WERI-Rb-1 (cell line): Measurements from ENCODE around the gene PDCD6IP.

Source experiments
- DNase-seq: peaks from one replicate; pipeline ENCODE4 v3.0.0-alpha.2; 2020
- H3K27ac ChIP-seq: fragments of 250-450 bp; sonication (Bioruptor Pico); 2 replicates; pipeline ENCODE4 v1.5.1; 2020; ENCODE audit warnings: mild to moderate bottlenecking, moderate library complexity
- H3K27me3 ChIP-seq: fragments of 250-450 bp; sonication (Bioruptor Pico); 2 replicates; pipeline ENCODE4 v1.5.1; 2021; ENCODE audit warnings: mild to moderate bottlenecking, low read depth, moderate library complexity; ENCODE audit not compliant: insufficient read depth, severe bottlenecking
- H3K36me3 ChIP-seq: fragments of 250-450 bp; sonication (Bioruptor Pico); 2 replicates; pipeline ENCODE4 v1.5.1; 2020; ENCODE audit warnings: mild to moderate bottlenecking, moderate library complexity
- H3K4me3 ChIP-seq: 2 replicates; pipeline ENCODE4 v1.5.1; 2011; ENCODE audit warnings: low read depth, mild to moderate bottlenecking, control low read depth, low read length
- H3K9me3 ChIP-seq: fragments of 250-450 bp; sonication (Bioruptor Pico); 2 replicates; pipeline ENCODE4 v1.5.1; 2021; ENCODE audit warnings: mild to moderate bottlenecking, moderate library complexity; ENCODE audit not compliant: severe bottlenecking
- CTCF ChIP-seq: IDR thresholded peaks from 2 replicates; pipeline ENCODE4 v1.5.1; 2011; ENCODE audit warnings: low read depth, mild to moderate bottlenecking, control low read depth, inconsistent platforms, low read length

PDCD6IP gene

GRCh38 chr3:33879540-33879939, 81.1 kb downstream of the PDCD6IP start:
- no peak for TF ChIP-seq CTCF
- Histone ChIP-seq H3K36me3 (no peaks in the 10 kb centered on the region), H3K4me3 (no peak overlapping the region), H3K27ac (no peak overlapping the region), H3K27me3 (no peaks in the 10 kb centered on the region), H3K9me3 (no peaks in the 10 kb centered on the region)
- no peak for DNase-seq

- DNase-seq = no peak
- Histone ChIP-seq H3K36me3 (no peaks in the 10 kb centered on the region), H3K27me3 (no peaks in the 10 kb centered on the region), H3K4me3 (no peak overlapping the region), H3K27ac (no peak overlapping the region), H3K9me3 (no peaks in the 10 kb centered on the region)
- TF ChIP-seq CTCF = no peak
These were observed 83.0 kb downstream of the PDCD6IP start for GRCh38 chr3:33881156-33882064.

GRCh38 chr3:33882296-33882695, 83.9 kb downstream of the PDCD6IP start:
- H3K9me3 ChIP-seq = no peaks in the 10 kb centered on the region
- H3K36me3 ChIP-seq = no peaks in the 10 kb centered on the region
- DNase-seq = no peak
- H3K27ac ChIP-seq = no peak overlapping the region
- no peaks in the 10 kb centered on the region for H3K27me3 ChIP-seq
- TF ChIP-seq CTCF = no peak
- H3K4me3 ChIP-seq = no peak overlapping the region

GRCh38 chr3:33883538-33883950, 85.1 kb downstream of the PDCD6IP start:
- DNase-seq = no peak
- H3K4me3 ChIP-seq = peak overlapping the region; percentile 32
- H3K36me3 ChIP-seq = no peaks in the 10 kb centered on the region
- TF ChIP-seq CTCF = peak; percentile 28; the same call in 1 of the 2 replicates
- no peaks in the 10 kb centered on the region for H3K9me3 ChIP-seq
- H3K27me3 ChIP-seq = no peaks in the 10 kb centered on the region
- H3K27ac ChIP-seq = peak overlapping the region; percentile 51

- no peaks in the 10 kb centered on the region for H3K9me3 ChIP-seq
- TF ChIP-seq CTCF = peak; percentile 61
- H3K4me3 ChIP-seq = peak overlapping the region; percentile 32
- DNase-seq = peak; percentile 63
- no peaks in the 10 kb centered on the region for H3K36me3 ChIP-seq
- H3K27ac ChIP-seq = peak overlapping the region; percentile 51
- no peaks in the 10 kb centered on the region for H3K27me3 ChIP-seq
These were observed 85.6 kb downstream of the PDCD6IP start for GRCh38 chr3:33883951-33884561.
